ENCODE results near the gene TEX101. TPM values are rescaled to one million over a fixed set of nuclear protein-coding genes. Genes with fewer than 3 reads are reported as not detected.

TEX101 gene
- total RNA-seq, 1 donor from 2014 or later, result not detected

DNA sequence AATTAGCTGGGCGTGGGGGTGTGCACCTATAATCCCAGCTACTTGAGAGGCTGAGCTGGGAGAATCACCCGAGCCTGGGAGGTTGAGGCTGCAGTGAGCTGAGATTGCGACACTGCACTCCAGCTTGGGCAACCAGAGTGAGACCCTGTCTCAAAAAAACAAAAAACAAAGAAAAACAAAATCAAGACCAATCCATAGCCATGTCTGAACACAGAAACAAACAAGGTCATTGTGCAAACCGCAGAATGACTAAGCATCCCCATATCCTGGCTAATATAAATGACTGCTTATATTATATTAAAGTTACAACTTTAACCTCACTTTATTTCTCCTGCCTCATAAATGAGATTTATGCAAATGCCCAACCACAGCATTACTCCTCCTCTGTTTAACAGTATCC, 53.0 kb downstream of the TEX101 start:
- TF ChIP-seq, protein P1, sequence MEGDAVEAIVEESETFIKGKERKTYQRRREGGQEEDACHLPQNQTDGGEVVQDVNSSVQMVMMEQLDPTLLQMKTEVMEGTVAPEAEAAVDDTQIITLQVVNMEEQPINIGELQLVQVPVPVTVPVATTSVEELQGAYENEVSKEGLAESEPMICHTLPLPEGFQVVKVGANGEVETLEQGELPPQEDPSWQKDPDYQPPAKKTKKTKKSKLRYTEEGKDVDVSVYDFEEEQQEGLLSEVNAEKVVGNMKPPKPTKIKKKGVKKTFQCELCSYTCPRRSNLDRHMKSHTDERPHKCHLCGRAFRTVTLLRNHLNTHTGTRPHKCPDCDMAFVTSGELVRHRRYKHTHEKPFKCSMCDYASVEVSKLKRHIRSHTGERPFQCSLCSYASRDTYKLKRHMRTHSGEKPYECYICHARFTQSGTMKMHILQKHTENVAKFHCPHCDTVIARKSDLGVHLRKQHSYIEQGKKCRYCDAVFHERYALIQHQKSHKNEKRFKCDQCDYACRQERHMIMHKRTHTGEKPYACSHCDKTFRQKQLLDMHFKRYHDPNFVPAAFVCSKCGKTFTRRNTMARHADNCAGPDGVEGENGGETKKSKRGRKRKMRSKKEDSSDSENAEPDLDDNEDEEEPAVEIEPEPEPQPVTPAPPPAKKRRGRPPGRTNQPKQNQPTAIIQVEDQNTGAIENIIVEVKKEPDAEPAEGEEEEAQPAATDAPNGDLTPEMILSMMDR (IDR thresholded peaks at IDR 0.05; ENCODE audit: unreplicated experiment), result no peak
- H3K9me3 Mint-ChIP-seq, result no peaks in the 10 kb centered on the region
- H3K27me3 Mint-ChIP-seq (ENCODE audit: low read depth), result peaks cover 13% of the 10 kb centered on the region
- no peaks in the 10 kb centered on the region for H3K36me3 Mint-ChIP-seq
- peaks cover 16% of the 10 kb centered on the region for H3K4me1 Mint-ChIP-seq
- no peak overlapping the region for H3K27ac Mint-ChIP-seq
- H3K4me3 Mint-ChIP-seq, result no peak overlapping the region
- DNase-seq (ENCODE audit: low spot score in 2 of 2, unreplicated experiment in 2 of 2), result no peak

Other genes with a start within 250 kb of the TEX101 start
- not detected in 3 replicates for gene PSG5, start 228.4 kb upstream of the TEX101 start, total RNA-seq
- not detected in 3 replicates for gene PSG4, start 209.3 kb upstream of the TEX101 start, total RNA-seq
- not detected in 3 replicates for gene PSG9, start 145.4 kb upstream of the TEX101 start, total RNA-seq
- not detected in 3 replicates for gene CD177, start 61.2 kb upstream of the TEX101 start, total RNA-seq
- gene LYPD3, start 50.7 kb downstream of the TEX101 start, total RNA-seq, result 2.6 to 4.4 TPM (median 3.4 TPM) in 3 replicates
- gene PHLDB3, start 89.9 kb downstream of the TEX101 start, total RNA-seq, result 28.0 to 31.4 TPM (median 28.2 TPM) in 3 replicates
- 26.8 to 29.0 TPM (median 27.9 TPM) in 3 replicates for gene ETHE1, start 112.3 kb downstream of the TEX101 start, total RNA-seq
- 2.3 to 2.8 TPM (median 2.6 TPM) in 3 replicates for gene ZNF575, start 118.3 kb downstream of the TEX101 start, total RNA-seq
- gene XRCC1, start 160.6 kb downstream of the TEX101 start, total RNA-seq, result 52.3 to 58.5 TPM (median 56.1 TPM) in 3 replicates
- gene PINLYP, start 160.9 kb downstream of the TEX101 start, total RNA-seq, result 12.6 to 14.5 TPM (median 13.8 TPM) in 3 replicates
- gene IRGQ, start 181.2 kb downstream of the TEX101 start, total RNA-seq, result 41.1 to 42.2 TPM (median 41.4 TPM) in 3 replicates
- gene ZNF576, start 181.7 kb downstream of the TEX101 start, total RNA-seq, result 11.4 to 12.6 TPM (median 12.6 TPM) in 3 replicates
- gene SRRM5, start 197.2 kb downstream of the TEX101 start, total RNA-seq, result 0.36 to 0.63 TPM (median 0.58 TPM) in 3 replicates
- 92.2 to 96.2 TPM (median 92.4 TPM) in 3 replicates for gene ZNF428, start 204.7 kb downstream of the TEX101 start, total RNA-seq
- gene CADM4, start 225.0 kb downstream of the TEX101 start, total RNA-seq, result 45.8 to 48.3 TPM (median 47.1 TPM) in 3 replicates

Measured in mesothelial cell of epicardium (in vitro differentiated cells).